ENCODE results near the gene ADCK1.
"Not testable (repeated sequence)": the region's sequence is repeated elsewhere in the genome, so short reads cannot be mapped to it uniquely, and the experiment has no call there.

Gene ADCK1, protein sequence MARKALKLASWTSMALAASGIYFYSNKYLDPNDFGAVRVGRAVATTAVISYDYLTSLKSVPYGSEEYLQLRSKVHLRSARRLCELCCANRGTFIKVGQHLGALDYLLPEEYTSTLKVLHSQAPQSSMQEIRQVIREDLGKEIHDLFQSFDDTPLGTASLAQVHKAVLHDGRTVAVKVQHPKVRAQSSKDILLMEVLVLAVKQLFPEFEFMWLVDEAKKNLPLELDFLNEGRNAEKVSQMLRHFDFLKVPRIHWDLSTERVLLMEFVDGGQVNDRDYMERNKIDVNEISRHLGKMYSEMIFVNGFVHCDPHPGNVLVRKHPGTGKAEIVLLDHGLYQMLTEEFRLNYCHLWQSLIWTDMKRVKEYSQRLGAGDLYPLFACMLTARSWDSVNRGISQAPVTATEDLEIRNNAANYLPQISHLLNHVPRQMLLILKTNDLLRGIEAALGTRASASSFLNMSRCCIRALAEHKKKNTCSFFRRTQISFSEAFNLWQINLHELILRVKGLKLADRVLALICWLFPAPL

DNA sequence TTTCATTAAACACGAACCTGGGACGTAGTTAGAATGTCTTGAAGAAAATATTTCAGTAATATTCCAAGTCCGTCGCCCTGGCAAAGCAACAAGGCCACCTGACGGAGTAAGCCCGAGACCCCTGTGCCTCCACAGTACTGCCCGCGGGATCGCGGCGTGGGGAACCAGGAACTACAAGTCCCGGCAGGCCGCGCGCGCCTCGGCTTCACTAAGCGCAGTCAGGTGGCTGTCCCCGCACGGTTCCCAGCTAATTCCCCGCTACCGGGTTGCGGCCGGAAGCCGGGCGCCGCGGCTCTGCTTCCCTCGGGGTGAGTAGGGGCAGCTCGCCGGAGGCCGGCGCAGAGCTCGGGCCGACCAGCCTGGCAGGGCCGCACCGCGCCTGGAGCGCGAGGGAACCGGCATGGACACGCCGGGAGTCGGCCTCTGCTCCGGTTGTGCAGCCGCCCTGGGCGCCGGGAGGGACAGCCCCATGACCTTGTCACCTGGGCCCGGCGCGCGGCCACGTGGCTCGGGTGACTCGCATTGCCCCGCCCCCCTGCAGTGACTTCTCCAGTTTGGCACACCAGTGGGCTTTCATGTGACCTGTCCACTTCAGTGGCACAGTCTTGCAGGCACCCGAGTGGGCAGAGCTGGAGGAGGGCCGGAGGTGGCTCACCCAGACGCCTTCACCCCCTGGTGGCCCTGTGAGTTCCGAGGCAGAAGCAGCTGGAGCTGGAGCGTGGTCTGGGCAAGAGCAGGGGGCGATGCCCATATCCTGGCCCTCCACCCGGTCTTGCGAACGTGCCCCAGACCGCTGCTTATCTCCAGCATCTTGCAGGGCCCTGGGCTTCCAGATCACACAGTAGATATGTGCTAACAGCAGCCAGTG lies at the start of gene ADCK1:
Gene ADCK1, plus strand, starts transcription at position 247 of the 868 bp plus-strand sequence. CDS start 18,870 bp downstream, outside the sequence.
- in situ Hi-C loops (cut with MboI; ENCODE audit: low sequenced_read_pairs), result no loop called here

DNA sequence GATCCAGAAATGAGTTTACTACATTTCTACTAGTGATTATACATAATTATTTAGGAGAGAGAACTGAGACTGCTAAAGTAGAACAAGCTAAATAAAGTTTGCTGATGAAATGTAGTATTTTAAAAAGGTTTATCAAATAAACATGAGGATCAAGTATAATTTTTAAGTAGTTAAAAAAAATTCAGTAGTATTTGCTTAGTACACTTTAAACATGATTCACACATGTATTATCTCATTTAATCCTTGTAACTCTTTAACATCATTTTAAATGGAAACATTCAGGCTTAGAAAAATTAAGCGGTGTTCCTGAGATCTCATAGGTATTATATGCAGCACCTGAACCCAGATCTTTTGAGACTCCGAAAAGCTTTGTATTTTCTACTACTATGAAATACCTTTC lies 47.6 kb upstream of the ADCK1 start:
- in situ Hi-C loops (cut with MboI; ENCODE audit: low sequenced_read_pairs), result no loop called here

- in situ Hi-C loops (cut with MboI; ENCODE audit: low sequenced_read_pairs), result no loop called here
These were observed 47.0 kb upstream of the ADCK1 start for GRCh38 chr14:77752799-77753516.

- in situ Hi-C loops (cut with MboI; ENCODE audit: low sequenced_read_pairs), result no loop called here
These were observed 39.3 kb upstream of the ADCK1 start, which contains the start of gene SNW1 for GRCh38 chr14:77760381-77761204. Gene SNW1, minus strand, starts transcription at chr14:77761156. Its CDS starts 29 bp downstream, at chr14:77761127.

- in situ Hi-C loops (cut with MboI; ENCODE audit: low sequenced_read_pairs), result no loop called here
These were observed 38.5 kb upstream of the ADCK1 start for GRCh38 chr14:77761205-77761931.

- in situ Hi-C loops (cut with MboI; ENCODE audit: low sequenced_read_pairs), result no loop called here
These were observed 36.6 kb upstream of the ADCK1 start for GRCh38 chr14:77763316-77763715.

DNA sequence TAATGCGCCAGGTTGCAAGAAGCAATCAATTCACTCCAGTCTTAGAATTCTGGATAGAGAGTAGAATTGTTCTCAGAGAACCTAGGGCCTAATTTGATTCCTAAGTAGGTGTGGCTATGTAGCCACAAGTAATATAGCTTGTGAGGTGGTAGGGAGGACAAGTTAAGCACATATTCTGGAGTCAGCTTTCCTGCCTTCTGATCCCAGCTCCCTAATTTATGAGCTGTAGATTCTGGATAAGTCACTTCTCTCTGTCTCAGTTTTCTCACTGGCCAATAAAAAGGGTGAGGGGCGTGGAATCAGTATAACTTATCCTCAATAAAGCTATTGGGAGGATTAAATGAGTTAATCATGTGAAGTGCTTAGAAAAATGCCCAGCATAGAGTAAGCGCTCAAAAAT lies 35.9 kb upstream of the ADCK1 start:
- in situ Hi-C loops (cut with MboI; ENCODE audit: low sequenced_read_pairs), result no loop called here

DNA sequence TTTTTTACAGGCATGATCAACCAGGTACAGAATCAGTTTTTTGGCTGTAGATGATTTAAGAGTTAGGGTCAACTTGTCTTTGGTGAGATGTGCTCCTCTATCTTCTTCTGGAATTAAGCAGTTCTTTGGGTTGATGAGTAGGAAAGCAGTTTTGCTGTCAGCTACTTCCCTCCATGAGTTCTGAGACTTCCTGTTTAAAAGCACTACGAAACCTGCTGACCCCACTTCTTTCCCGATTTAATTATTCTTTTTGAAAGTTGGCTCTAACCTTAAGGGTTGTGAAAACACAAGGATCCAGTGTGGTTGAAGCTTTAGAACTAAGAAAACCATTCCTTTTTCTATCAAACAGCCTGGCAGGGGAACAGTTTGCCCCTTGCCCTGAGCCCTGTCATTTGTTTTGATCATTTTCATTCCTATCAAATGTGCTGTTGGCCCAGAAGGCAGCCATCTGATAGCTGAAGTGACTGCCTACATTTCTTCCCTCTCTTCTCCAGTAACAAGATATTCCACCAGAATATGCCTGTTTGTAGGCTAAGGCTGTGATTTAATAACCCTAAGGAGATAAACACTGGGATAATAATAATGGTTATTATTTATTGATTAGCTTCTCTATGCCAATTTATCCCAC lies 31.4 kb upstream of the ADCK1 start:
- in situ Hi-C loops (cut with MboI; ENCODE audit: low sequenced_read_pairs), result not testable (repeated sequence)

DNA sequence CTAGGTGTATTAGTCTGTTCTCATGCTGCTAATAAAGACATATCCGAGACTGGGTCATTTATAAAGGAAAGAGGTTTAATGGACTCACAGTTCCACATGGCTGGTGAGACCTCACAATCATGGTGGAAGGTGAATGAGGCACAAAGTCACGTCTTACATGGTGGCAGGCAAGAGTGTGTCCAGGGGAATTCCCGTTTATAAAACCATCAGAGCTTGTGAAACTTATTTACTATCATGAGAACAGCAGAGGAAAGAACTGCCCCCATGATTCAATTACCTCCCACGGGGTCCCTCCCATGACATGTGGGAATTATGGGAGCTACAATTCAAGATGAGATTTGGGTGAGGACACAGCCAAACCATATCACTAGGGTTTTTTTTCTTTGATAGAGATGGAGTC lies 25.9 kb upstream of the ADCK1 start:
- in situ Hi-C loops (cut with MboI; ENCODE audit: low sequenced_read_pairs), result not testable (repeated sequence)

GRCh38 chr14:77782202-77782601 lies 17.7 kb upstream of the ADCK1 start:
- in situ Hi-C loops (cut with MboI; ENCODE audit: low sequenced_read_pairs), result no loop called here

DNA sequence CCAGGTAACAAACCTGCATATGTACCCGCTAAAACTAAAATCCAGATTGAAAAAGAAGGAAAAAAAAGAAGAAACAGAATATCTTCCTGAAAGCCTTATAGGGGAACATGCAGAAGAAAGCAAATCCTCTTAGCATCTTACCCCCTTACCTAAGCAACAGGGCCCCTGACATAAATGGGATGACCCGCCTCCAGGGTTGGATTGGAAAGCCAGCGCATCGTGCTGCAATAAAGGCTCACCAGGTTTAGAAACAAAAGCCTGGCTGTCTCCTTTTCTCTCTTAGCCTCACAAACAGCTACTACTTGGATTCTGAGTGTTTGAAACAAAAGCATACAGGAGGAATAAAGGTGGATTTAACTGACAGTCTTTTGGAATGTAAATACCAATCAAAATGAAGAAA lies 13.8 kb upstream of the ADCK1 start:
- in situ Hi-C loops (cut with MboI; ENCODE audit: low sequenced_read_pairs), result no loop called here

DNA sequence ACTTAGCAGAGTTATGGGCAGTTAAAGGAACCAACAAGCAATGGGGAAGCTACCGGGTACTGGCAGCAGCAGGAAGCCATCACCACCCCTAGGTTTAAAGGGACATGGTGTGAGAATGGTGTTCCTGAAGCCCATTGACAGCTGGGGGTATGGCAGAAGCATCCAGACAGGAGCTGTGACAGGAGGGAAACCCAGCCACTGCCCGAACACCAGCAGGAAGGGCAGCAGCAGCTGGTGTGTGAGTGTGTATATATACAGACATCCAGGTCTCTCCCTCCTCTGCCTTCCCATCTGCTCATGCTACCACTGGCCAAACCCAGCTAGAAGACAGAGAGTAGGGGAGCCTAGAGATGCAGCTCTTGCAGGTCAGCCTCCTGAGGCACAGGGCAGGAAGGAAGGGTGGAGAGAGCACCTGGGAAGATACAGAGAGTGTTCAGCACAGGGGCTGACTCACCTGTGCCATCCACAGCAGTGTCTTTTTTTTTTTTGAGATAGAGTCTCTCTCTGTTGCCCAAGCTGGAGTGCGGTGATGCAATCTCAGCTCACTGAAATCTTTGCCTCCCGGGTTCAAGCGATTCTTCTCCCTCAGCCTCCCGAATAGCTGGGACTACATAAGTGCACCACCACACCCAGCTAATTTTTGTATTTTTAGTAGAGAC lies 9.2 kb upstream of the ADCK1 start:
- in situ Hi-C loops (cut with MboI; ENCODE audit: low sequenced_read_pairs), result no loop called here

DNA sequence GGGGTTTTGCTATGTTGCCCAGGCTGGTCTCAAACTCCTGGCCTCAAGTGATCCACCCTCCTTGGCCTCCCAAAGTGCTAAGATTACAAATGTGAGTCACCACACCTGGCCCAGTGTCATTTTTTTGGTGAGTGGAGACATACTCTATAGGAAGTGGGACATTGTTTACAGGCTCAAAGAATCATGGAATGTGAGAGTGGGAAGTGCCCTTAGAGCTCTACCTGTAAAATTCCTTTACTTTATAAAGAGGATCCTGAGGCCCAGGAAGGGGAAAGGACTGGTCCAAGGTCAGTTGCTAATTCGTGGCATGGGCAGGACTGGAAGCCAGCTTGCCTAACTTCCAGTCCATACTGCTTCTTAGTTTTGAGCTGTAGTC lies 8.7 kb upstream of the ADCK1 start:
- in situ Hi-C loops (cut with MboI; ENCODE audit: low sequenced_read_pairs), result no loop called here

- in situ Hi-C loops (cut with MboI; ENCODE audit: low sequenced_read_pairs), result not testable (repeated sequence)
These were observed 6.7 kb upstream of the ADCK1 start for GRCh38 chr14:77793255-77793654.

- in situ Hi-C loops (cut with MboI; ENCODE audit: low sequenced_read_pairs), result no loop called here
These were observed 5.6 kb upstream of the ADCK1 start for GRCh38 chr14:77794357-77794756.

DNA sequence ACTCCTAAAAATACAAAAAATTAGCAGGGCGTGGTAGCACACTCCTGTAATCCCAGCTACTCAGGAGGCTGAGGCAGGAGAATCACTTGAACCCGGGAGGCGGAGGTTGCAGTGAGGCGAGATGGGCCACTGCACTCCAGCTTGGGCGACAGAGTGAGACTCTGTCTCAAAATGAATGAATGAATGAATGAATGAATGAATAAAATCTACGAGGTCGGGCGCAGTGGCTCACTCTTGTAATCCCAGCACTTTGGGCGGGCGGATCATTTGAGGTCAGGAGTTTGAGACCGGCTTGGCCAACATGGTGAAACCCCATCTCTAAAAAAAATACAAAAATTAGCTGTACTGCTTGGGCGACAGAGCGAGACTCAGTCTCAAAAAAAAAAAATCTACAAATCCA lies 453 bp upstream of the ADCK1 start:
- in situ Hi-C loops (cut with MboI; ENCODE audit: low sequenced_read_pairs), result not testable (repeated sequence)

- in situ Hi-C loops (cut with MboI; ENCODE audit: low sequenced_read_pairs), result no loop called here
These were observed 905 bp downstream of the ADCK1 start for GRCh38 chr14:77800814-77801213.

GRCh38 chr14:77804592-77804991 lies 4.7 kb downstream of the ADCK1 start:
- in situ Hi-C loops (cut with MboI; ENCODE audit: low sequenced_read_pairs), result no loop called here
